GM12891 (cell line): ENCODE results near the gene KRT31.

Experiments
- POLR2AphosphoS5 ChIP-seq: IDR thresholded peaks from 2 replicates; pipeline ENCODE4 v1.6.1; 2011; ENCODE audit warnings: low read depth, low read length, control low read depth
- TAF1 ChIP-seq: IDR thresholded peaks from 2 replicates; pipeline ENCODE4 v1.6.1; 2011; ENCODE audit warnings: low read depth, low read length, control low read depth

DNA sequence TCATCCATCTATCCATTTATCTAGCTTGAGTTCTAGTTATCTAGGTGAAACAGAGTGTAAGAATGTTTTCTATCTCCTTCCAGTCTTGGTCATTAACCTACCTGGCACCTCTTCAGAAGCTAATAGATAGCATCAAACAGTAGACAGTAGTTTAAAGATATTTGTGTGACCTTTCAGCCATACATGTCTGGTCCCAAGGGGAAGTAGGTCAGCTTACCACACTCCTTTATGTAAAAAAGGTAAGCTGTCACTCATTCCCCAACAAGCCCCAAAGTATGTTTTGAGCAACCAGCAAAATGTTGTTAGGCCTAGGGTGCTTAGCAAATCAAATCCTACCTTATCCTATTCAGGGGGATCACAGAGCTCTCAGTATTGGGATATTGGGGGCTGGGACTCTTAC is 31.3 kb downstream of the KRT31 start:
- no peak for TF ChIP-seq TAF1
- TF ChIP-seq POLR2AphosphoS5: no peak
